CD14-positive monocyte (primary cell): ENCODE data around the gene WDR45B. TPM values are rescaled to one million over a fixed set of nuclear protein-coding genes. Genes with fewer than 3 reads are reported as not detected.

ENCODE experiments used
- DNase-seq, 3 donors: peaks; one replicate each; pipeline ENCODE4 v3.0.0-alpha.2; 2011 to 2022
- H2AFZ ChIP-seq: 2 replicates; pipeline ENCODE4 v1.6.0; 2012; ENCODE audit warnings: mild to moderate bottlenecking, low read depth, low read length, inconsistent platforms; ENCODE audit not compliant: insufficient read depth, poor library complexity, severe bottlenecking
- H3K27ac ChIP-seq, 2 donors: 1 replicate in 1 of 2; 2 replicates in 1 of 2; pipeline ENCODE4 v1.5.1; 2012 to 2013; ENCODE audit warnings: low read length in 2 of 2, control low read depth in 1 of 2, inconsistent platforms in 1 of 2, low read depth in 1 of 2, mild to moderate bottlenecking in 1 of 2
- H3K27me3 ChIP-seq, 2 donors: one replicate each; pipeline versions ENCODE4 v1.6.0 to v1.6.1; 2011 to 2013; ENCODE audit warnings: low read length in 2 of 2; ENCODE audit not compliant: control insufficient read depth in 2 of 2, insufficient read depth in 2 of 2
- H3K36me3 ChIP-seq, 2 donors: replicated peaks in 1 of 2; 1 replicate in 1 of 2; 2 replicates in 1 of 2; pipeline versions ENCODE4 v1.5.1 to v1.6.1; 2012 to 2013; ENCODE audit warnings: low read length in 2 of 2, control low read depth in 1 of 2, inconsistent platforms in 1 of 2, mild to moderate bottlenecking in 1 of 2; ENCODE audit not compliant: insufficient read depth in 2 of 2, control insufficient read depth in 1 of 2
- H3K4me1 ChIP-seq, 2 donors: 1 replicate in 1 of 2; 2 replicates in 1 of 2; pipeline versions ENCODE4 v1.5.1 to v1.6.1; 2012 to 2013; ENCODE audit warnings: low read length in 2 of 2, control low read depth in 1 of 2, inconsistent platforms in 1 of 2, mild to moderate bottlenecking in 1 of 2, moderate library complexity in 1 of 2; ENCODE audit not compliant: insufficient read depth in 2 of 2, control insufficient read depth in 1 of 2
- H3K4me2 ChIP-seq: replicated peaks from 2 replicates; pipeline ENCODE3; 2012; ENCODE audit warnings: low read length, moderate library complexity, mild to moderate bottlenecking; ENCODE audit not compliant: poor library complexity, severe bottlenecking; ENCODE audit errors: extremely low read depth
- H3K4me3 ChIP-seq, 3 experiments: fragments of 200-600 bp in 1 of 3; sonication (generic) in 1 of 3; replicated peaks in 1 of 3; 1 replicate in 2 of 3; 2 replicates in 1 of 3; pipeline ENCODE4 v1.5.1; 2011 to 2013; ENCODE audit warnings: low read length in 3 of 3, mild to moderate bottlenecking in 3 of 3, control low read depth in 2 of 3, low read depth in 2 of 3, inconsistent platforms in 1 of 3, moderate library complexity in 1 of 3
- H3K79me2 ChIP-seq: 2 replicates; pipeline ENCODE4 v1.6.0; 2012; ENCODE audit warnings: mild to moderate bottlenecking, control low read depth, inconsistent platforms, low read length, moderate library complexity; ENCODE audit not compliant: insufficient read depth
- H3K9ac ChIP-seq: 2 replicates; pipeline ENCODE4 v1.6.0; 2017; ENCODE audit warnings: low read length, mild to moderate bottlenecking; ENCODE audit not compliant: insufficient read depth, poor library complexity, severe bottlenecking
- H3K9me3 ChIP-seq, 2 donors: replicated peaks in 1 of 2; 1 replicate in 1 of 2; 2 replicates in 1 of 2; pipeline versions ENCODE4 v1.5.1 to v1.6.1; 2012 to 2013; ENCODE audit warnings: low read length in 2 of 2, control low read depth in 1 of 2; ENCODE audit not compliant: control insufficient read depth in 1 of 2, insufficient read depth in 1 of 2
- H4K20me1 ChIP-seq: 2 replicates; pipeline ENCODE4 v1.6.0; 2012; ENCODE audit warnings: mild to moderate bottlenecking, low read length, control low read depth, moderate library complexity; ENCODE audit not compliant: insufficient read depth
- H3K27ac Mint-ChIP-seq, 7 donors: one replicate each; pipeline ENCODE4 v1.8.0; 2020; ENCODE audit warnings: mild to moderate bottlenecking in 7 of 7, mixed read lengths in 7 of 7, moderate library complexity in 6 of 7, inconsistent platforms in 2 of 7
- H3K27me3 Mint-ChIP-seq, 3 donors: one replicate each; pipeline ENCODE4 v1.8.0; 2021 to 2022; ENCODE audit warnings: low read depth in 3 of 3, mild to moderate bottlenecking in 3 of 3, mixed read lengths in 3 of 3, moderate library complexity in 3 of 3, inconsistent platforms in 1 of 3
- H3K36me3 Mint-ChIP-seq, 2 donors: one replicate each; pipeline ENCODE4 v1.8.0; 2020; ENCODE audit warnings: mixed read lengths in 2 of 2, inconsistent platforms in 1 of 2, mild to moderate bottlenecking in 1 of 2
- H3K4me1 Mint-ChIP-seq: one replicate; pipeline ENCODE4 v1.8.0; 2020; ENCODE audit warnings: mild to moderate bottlenecking, mixed read lengths
- H3K4me3 Mint-ChIP-seq, 2 donors: one replicate each; pipeline ENCODE4 v1.8.0; 2020; ENCODE audit warnings: mild to moderate bottlenecking in 2 of 2, mixed read lengths in 2 of 2, moderate library complexity in 1 of 2
- H3K9me3 Mint-ChIP-seq, 7 donors: one replicate each; pipeline ENCODE4 v1.8.0; 2020 to 2022; ENCODE audit warnings: mixed read lengths in 7 of 7, mild to moderate bottlenecking in 6 of 7, moderate library complexity in 6 of 7, inconsistent platforms in 2 of 7
- CTCF ChIP-seq: fragments of 200-600 bp; IDR thresholded peaks from one replicate; pipeline ENCODE4 v1.8.0; 2022; ENCODE audit warnings: antibody characterized with exemption, mild to moderate bottlenecking
- WGBS: methylation state at CpG from one replicate; pipeline ENCODE4 v1.1.5; 2013; ENCODE audit warnings: missing lambda C conversion rate; ENCODE audit not compliant: insufficient coverage; 5-methylcytosine and 5-hydroxymethylcytosine counted together
- intact Hi-C, 2 donors: fragments of 100-400 bp; cut with micrococcal nuclease; formaldehyde crosslinking; loops; one replicate each; pipeline versions ENCODE4 v1.15.0 to v1.15.1; 2023
- polyA plus RNA-seq, 3 donors: library from polyadenylated mRNA; depleted of rRNA in 1 of 3; unstranded in 2 of 3; stranded (reverse) in 1 of 3; fragments of 300-500 nt in 2 of 3; fragments of >200 nt in 1 of 3; fragmentation: Illumina TruSeq in 2 of 3; gene quantifications; 1 replicate in 2 of 3; 2 replicates in 1 of 3; pipeline ENCODE4 v1.2.3, GENCODE V29; 2012 to 2021

Gene WDR45B
- polyA plus RNA-seq, 3 donors, result 42.6 to 82.6 (median 60.3) TPM

- Mint-ChIP-seq H3K27ac (peak overlapping the region; percentile 86 to 97 (median 93)), H3K4me3 (peak overlapping the region; percentile 61 to 78), H3K4me1 (peaks cover 16% of the 10 kb centered on the region), H3K9me3 (no peaks in the 10 kb centered on the region), H3K36me3 (peaks cover 63 to 90% of the 10 kb centered on the region in 2 donors), H3K27me3 (peaks cover 0 to 7% (median 0%) of the 10 kb centered on the region in 3 donors)
- WGBS, result 45% methylated on average over 8 of the region's 18 CpGs
- intact Hi-C loops, result no loop called here
- no peak for TF ChIP-seq CTCF
- Histone ChIP-seq H3K4me2 (peak overlapping the region; percentile 55), H2AFZ (peak overlapping the region; percentile 27), H3K4me3 (peak overlapping the region in 1 of 3 experiments; percentile 38), H3K27ac (peak overlapping the region; percentile 60 to 71), H3K4me1 (peaks cover 16% of the 10 kb centered on the region in 2 donors), H3K9ac (no peak overlapping the region), H3K79me2 (peaks cover 3% of the 10 kb centered on the region), H3K36me3 (peaks cover 53 to 86% of the 10 kb centered on the region in 2 donors), H4K20me1 (no peaks in the 10 kb centered on the region), H3K9me3 (no peaks in the 10 kb centered on the region), H3K27me3 (no peaks in the 10 kb centered on the region)
- peak; percentile 88 to 96 (median 95) for DNase-seq
Measured at GRCh38 chr17:82603981-82604448, 44.2 kb downstream of the WDR45B start.

GRCh38 chr17:82602986-82603710, 45.1 kb downstream of the WDR45B start:
- H3K27me3 Mint-ChIP-seq, result peaks cover 0 to 7% (median 0%) of the 10 kb centered on the region in 3 donors
- H3K9me3 Mint-ChIP-seq, result no peaks in the 10 kb centered on the region
- 95% methylated on average over 18 of the region's 20 CpGs for WGBS
- intact Hi-C loops, result no loop called here
- Histone ChIP-seq H3K36me3 (peaks cover 56 to 89% of the 10 kb centered on the region in 2 donors), H3K27me3 (no peaks in the 10 kb centered on the region), H3K27ac (peak overlapping the region; percentile 60 to 71), H3K4me1 (peaks cover 16% of the 10 kb centered on the region in 2 donors), H3K9me3 (no peaks in the 10 kb centered on the region), H3K9ac (no peak overlapping the region), H3K79me2 (peaks cover 3% of the 10 kb centered on the region), H3K4me3 (peak overlapping the region in 1 of 3 experiments; percentile 38), H3K4me2 (peak overlapping the region; percentile 55), H4K20me1 (no peaks in the 10 kb centered on the region), H2AFZ (no peak overlapping the region)
- H3K36me3 Mint-ChIP-seq, result peaks cover 62 to 91% of the 10 kb centered on the region in 2 donors
- TF ChIP-seq CTCF, result no peak
- no peak for DNase-seq
- H3K4me3 Mint-ChIP-seq, result no peak overlapping the region
- H3K27ac Mint-ChIP-seq, result peak overlapping the region; percentile 86 to 97 (median 93)
- H3K4me1 Mint-ChIP-seq, result peaks cover 16% of the 10 kb centered on the region
